HPDE6-E6E7 (cell line): ENCODE results near the gene SLC25A3.
"Not testable (repeated sequence)": the region's sequence is repeated elsewhere in the genome, so short reads cannot be mapped to it uniquely, and the experiment has no call there.

Experiments
- DNase-seq: peaks from one replicate; pipeline ENCODE4 v3.0.0; 2011; ENCODE audit warnings: missing footprints; ENCODE audit errors: extremely low spot score

Gene SLC25A3

DNA sequence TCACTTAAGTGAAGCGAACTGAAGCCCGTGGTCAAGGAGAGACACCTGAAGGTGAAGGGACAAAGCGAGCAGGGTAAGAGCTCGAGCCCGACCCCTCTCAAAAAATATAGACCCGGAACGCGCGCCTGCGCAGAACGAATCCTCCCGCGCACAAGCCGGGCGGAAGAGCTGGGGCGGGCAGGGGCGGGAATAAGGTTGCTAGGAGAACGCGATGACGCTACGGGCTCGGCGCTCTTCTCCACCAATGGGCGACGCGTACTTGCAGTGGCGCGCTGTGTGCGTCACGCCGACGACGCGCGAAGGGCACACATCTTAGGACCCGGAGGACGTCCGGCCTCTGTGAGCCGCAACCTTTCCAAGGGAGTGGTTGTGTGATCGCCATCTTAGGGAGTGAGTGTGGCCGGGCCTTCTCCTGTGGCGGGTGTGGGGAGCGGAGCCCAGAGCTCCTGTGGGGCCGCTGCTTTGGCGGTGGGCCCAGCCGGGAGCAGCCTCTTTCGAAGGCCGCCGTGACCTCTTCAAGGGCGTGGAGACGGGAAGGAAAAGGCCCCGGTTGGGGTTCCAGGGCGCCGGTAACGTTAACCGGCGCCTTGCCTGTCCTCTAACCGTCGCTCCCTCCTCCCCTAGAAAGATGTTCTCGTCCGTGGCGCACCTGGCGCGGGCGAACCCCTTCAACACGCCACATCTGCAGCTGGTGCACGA is at the start of gene SLC25A3:
SLC25A3 (plus strand) TSS at position 336 of the 699 bp plus-strand sequence; CDS start at position 629, 293 bp downstream.
- DNase-seq = peak; percentile 96

DNA sequence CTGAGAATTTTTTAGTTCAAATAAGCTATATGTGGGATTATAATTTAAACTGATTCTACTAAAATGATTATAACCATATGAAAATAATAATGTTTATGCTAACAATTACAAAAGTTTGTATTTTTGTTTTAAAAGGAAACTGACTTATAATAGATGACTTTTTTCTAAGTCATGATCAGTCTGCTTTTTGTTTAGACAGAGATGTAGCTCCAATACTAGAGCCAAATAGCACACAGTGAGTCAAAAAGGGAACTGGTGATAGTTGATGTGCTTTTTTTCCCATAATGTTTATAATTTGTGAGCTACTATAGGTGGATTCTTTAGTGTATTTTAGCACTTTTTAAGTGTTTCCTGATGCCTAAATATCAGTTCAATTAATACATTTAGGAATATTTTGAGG is 49.8 kb upstream of the SLC25A3 start:
- no peak for DNase-seq

DNA sequence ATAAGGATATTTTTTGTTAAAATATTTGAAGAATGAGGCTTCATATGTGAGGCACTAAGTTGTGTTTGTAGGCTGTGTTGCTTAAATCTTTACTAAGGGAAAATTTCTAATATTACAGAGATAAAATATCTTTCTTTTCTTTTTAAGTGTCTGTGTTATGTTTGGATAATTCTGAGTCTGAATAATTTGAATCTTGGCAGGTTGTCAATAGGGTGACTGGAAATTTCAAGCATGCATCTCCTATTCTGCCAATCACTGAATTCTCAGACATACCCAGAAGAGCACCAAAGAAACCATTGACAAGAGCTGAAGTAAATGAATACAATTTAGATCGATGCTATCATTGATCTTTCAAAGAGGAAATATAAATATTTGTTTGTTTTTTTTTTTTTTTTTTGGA is 48.7 kb upstream of the SLC25A3 start:
- no peak for DNase-seq

DNA sequence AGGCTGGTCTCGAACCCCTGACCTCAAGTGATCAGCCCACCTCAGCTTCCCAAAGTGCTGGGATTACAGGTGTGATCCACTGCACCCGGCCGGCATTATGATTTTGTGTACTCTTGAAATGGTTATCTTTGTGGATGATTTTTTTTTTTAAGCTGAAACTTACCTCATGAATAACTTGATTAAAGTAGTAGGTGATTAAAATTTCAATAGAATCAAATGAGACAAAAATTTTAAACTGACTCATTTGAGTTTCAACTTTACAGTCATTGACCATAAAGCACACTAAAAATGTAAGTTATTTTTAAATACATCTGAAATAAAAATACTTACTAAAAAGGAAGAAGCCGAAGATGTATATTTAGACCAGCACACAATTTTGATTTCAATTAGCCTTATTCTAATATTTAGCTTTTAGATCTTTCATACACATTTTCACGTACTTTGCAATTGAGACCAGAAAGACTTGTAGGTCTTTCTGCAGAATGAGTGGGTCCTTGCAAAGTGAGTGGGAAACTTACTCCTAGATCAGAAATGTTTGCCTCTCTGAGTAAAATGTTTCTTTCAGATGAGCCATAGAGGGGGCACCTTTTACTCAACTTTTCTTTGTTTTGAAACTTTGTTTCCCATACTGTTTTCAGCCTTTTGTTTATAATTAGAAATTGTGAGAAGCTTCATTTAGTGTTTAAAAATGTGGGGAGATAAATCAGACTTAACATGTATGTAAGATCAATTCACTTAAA is 43.9 kb upstream of the SLC25A3 start:
- no peak for DNase-seq

DNA sequence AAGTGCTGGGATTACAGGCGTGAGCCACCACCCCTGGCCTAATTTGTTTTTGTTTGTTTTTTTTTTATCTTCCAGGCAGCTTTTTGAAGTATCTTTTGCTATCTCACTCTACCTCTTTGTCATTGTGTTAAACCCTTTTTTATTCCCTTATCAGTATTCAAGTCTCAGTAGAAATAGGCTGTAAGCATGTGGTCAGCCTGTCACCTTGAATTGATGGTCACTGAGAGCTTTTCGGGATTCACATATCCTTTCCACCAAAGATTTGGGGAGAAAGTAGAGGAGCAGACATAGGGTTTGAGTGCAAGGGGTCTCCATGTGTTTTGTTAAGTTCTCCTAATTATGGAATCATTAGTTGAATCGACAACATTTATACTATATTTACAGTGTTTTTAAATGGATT is 41.7 kb upstream of the SLC25A3 start:
- DNase-seq = no peak

DNA sequence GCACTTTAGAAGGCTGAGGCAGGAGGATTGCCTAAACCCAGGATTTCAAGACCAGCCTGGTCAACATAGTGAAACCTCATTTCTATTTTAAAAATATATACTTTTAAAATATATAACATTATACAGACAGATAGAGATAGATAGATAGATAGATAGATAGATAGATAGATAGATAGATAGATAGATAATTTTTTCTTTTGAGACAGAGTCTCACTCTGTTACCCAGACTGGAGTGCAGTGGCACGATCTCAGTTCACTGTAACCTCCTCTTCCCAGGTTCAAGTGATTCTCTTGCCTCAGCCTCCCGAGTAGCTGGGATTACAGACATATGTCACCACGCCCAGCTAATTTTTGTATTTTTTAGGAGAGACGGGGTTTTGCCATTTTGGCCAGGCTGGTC is 35.4 kb upstream of the SLC25A3 start:
- not testable (repeated sequence) for DNase-seq

DNA sequence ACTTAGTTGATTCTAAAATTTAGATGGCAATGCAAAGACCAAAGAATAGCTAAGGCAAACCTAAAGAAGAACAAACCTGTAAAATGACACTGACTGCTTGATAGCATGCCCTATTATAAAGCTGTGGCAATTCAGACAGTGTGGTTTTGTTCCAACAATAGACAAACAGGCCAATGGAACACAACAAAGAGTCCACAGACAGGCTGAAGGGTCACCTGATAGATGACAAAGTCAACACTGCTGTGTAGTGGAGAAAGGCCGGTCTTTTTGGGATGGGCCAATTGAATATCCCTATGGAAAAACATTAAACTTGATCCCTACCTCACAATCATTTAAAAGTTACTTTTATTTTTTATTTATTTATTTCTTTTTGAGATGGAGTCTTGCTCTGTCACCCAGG is 33.8 kb upstream of the SLC25A3 start:
- no peak for DNase-seq

DNA sequence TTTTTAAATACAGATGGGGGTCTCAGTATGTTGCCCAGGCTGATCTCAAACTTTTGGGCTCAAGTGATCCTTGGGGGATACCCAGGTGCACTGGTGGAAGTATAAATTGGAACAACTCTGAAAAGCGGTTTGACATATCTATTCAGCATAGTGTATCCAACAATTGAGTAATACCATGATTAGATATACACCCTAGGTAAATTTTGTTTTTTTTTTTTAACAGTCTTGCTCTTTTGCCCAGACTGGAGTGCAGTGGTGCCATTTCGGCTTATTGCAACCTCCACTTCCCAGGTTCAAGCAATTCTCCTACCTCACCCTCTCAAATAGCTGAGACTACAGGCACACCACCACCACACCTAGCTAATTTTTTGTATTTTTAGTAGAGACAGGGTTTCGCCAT is 31.6 kb upstream of the SLC25A3 start:
- no peak for DNase-seq

DNA sequence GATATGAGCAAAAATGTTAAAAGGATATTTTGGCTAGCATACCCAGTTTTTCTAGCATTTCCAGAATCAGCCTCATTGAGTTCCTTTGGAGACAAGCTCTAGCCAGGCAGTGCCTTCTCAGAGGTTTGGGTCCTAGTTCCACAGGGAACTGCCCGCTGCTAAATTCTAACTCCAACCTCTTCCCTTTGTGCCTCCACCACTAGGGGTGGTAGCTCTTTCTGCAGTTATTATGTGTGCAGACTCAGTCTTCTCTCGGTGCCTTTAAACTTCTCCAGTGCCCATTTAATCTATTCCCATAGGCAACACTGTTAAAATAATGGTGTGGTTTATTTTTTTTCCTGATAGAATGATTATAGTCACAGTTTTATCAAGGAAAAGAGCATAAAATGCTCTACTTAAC is 21.5 kb upstream of the SLC25A3 start:
- no peak for DNase-seq

DNA sequence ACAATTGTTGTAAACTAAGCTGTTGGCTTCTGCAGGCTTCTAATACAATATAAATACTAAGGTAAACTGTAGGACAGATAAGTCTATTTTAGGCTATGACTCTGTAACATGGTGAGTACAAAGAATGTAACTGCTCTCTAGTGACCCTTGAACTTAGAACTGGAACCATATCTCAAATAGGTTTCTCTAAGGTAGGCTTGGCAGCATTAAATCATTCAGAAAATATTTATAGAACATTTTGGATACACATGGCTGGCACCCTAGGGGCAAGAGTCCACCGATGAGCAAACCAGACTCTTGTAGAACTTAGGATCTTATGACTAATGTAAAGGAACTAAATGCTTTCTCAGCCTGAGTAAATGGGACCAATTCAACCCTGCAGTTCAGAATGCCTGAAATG is 19.4 kb upstream of the SLC25A3 start:
- DNase-seq = no peak

DNA sequence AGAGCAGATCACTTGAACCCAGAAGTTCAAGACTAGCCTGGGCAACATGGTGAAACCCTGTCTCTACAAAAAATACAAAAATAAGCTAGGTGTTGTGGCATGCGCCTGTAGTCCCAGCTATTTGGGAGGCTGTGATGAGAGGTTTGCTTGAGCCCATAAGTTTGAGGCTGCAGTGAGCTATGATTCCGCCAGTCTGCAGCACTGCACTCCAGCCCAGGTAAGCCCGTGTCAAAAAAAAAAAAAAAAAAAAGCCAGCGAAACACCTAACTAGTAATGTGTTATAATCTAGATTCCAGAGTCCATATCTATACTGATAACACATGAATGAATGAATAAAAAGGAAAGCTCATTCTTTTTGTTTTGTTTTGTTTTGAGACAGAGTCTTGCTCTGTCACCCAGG is 18.5 kb upstream of the SLC25A3 start:
- DNase-seq = no peak

DNA sequence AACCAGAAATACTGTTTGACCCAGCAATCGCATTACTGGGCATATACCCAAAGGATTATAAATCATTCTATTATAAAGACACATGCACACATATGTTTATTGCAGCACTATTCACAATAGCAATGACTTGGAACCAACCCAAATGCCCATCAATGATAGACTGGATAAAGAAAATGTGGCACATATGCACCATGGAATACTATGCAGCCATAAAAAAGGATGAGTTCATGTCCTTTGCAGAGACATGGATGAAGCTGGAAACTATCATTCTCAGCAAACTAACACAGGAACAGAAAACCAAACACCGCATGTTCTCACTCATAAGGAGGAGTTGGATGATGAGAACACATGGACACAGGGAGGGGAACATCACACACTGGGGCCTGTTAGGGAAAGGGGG is 16.7 kb upstream of the SLC25A3 start:
- not testable (repeated sequence) for DNase-seq

DNA sequence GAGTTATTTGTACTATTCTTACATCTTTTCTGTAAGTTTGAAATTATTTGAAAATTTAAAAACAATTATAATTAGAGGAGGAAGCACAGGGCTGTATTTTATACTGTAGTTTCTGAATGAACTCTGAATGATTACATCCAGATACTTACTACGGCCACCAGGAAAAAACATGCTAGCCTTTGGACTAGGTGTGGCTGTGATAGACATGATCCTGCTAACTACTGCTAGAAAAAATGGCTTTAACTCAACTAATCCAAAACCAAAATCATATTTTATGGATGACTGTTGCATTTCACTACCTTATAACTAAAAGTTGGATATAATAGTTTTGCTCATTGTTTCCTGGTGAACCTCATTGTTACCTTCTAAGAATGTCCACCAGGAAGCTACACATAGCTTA is 15.1 kb upstream of the SLC25A3 start:
- no peak for DNase-seq

DNA sequence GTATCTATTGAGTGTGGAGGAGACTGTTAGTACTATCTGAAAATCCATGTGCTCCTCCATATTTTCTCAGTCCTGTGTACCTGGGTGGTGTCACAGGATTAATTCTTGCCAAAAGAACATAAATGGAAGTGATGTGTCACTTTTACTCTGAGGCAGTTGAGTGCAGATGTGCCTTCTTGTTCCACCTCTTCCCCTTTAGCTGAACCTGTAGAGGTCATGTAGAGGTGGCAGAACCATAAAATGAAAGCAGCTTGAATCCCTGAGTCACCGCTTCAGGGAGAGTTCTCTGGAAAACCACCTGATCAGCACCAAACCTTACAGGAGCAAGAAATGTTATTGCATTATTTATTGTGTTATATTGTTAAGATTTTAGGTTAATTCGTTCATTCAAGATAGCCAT is 14.7 kb upstream of the SLC25A3 start:
- DNase-seq = no peak

DNA sequence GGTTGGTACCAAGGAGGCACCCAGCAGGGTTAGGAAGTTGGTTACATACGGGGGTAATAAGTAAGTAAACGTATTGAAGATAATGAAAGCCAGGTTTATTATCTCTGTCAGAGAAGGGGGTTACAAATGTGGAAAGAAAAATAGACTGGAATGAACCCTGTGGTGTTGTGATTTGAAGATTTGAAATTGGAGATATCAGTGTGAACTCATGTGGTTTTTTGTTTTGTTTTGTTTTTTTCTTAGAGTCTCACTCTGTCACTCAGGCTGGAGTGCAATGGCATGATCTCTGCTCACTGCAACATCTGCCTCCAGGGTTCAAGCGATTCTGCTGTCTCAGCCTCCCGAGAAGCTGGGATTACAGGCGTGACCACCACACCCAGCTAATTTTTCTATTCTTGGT is 14.1 kb upstream of the SLC25A3 start:
- DNase-seq = no peak

DNA sequence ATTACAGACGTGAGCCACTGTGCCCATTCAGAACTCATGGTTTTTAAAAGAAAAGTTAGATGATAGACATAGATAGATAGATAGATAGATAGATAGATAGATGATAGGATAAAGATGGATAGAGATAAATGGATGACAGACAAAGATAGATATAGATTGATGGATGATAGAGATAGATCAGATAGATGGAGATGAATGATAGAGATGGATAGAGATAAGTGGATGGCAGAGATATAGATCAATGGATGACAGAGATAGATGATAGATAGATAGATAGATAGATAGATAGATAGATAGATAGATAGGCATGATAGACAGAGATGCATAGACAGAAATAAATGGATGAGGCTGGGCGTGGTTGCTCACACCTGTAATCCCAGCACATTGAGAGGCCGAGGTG is 13.7 kb upstream of the SLC25A3 start:
- DNase-seq = no peak

DNA sequence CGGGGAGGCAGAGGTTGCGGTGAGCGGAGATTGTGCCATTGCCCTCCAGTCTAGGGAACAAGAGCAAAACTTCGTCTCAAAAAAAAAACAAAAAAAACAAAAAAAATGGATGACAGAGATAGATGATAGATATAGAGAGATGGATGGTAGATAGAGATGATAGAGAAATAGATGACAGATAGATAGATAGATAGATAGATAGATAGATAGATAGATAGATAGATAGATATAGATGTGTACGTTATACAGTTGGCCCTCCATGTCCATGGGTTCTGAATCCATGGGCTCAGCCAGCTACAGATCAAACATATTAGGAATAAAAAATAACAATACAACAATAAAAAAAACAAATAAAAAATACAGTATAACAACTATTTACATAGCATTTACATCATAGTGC is 12.8 kb upstream of the SLC25A3 start:
- no peak for DNase-seq

DNA sequence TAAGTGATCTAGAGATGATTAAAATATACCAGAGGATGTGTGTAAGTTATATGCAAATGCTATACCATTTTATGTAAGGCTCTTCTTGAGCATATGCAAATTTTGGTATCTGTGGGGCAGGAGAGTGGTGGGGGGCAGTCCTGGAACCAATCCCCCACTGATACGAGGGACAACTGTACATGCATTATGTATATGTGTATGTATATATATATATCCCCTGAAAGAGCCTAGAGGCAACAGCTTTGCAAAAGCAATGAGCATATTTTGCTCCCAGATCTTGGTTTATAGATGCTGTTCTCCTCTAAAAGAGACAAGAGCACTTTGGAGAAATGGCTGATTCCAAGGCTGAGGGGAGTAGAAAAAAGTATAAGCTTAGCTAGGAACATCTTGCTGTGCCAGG is 12.4 kb upstream of the SLC25A3 start:
- no peak for DNase-seq

DNA sequence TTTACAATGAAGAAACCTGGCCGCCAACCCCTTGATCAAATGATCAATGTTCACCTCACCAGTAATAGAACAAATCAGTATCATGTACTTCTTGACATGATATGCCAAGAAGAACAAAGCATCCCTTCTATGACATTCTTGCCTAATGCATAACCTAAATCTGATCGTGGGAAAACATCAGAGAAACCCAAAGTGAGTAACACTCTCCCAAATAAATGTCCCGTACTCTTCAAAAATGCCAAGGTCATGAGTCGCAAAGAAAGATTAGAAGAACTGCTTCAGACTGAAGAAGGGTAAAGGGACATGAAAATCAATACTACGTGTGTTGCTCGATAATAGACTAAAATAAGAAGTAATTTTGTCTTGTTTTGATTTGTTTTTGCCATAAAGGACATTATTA is 11.4 kb upstream of the SLC25A3 start:
- DNase-seq = no peak

DNA sequence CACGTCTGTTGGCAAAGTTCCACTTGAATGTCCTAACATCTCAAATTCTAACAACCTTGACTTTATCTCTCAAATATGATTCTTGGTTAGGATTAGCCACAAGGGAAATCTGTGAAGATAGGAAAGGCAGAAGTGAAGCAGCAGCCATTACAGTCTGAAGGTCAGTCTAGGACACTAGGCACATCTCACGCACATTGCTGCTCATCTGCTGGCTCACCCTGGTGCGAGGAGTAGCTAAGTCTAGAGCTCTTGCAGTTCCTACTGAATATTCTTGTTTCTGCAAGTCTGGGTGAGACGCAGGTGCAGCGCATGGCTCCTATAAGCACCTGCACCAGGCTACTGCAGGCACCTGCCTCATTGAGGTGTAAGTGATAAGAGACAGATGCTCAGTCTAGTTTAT is 6.4 kb upstream of the SLC25A3 start:
- no peak for DNase-seq

DNA sequence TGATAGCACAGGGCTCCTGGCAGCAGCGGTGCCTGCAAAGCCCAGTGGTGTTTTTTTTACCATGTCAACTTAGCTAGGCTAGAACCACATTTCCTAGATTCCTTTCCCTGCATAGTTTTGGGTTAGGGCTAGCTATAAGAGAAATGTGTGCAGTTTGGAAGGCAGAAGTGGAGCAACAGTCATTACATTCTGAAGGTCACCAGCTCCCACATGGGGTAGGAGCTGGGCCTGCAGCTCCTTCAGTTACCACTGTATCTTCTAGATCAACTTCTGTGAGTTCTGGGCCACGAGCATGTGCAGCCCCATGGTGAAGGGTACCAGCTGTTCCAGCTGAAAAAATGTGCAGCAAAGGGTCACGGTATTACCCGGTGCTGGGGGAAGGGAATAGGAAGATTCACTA is 2.3 kb upstream of the SLC25A3 start:
- DNase-seq = no peak

DNA sequence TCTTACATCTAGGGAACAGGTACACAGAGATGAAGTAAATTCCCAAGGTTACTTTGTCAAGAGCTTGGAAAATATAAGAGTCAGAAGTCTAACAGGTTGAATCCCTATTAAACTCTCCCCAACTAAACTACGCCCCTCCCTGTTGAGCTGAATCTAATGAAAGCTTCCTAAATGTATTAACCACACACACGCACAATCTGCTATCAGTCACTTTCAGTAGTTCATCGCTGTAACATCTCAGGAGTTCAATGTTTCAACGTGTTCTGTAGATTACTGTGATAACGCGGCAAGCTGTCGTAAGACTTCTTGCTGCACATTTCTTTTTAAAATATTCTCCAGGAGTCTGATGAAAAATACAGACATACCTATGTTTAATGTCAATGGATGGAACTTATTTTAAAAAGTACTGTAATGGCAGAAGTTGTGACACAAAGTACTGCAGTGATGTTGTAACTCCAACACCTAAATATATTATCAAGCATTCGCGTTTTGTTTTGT is 612 bp upstream of the SLC25A3 start:
- no peak for DNase-seq

DNA sequence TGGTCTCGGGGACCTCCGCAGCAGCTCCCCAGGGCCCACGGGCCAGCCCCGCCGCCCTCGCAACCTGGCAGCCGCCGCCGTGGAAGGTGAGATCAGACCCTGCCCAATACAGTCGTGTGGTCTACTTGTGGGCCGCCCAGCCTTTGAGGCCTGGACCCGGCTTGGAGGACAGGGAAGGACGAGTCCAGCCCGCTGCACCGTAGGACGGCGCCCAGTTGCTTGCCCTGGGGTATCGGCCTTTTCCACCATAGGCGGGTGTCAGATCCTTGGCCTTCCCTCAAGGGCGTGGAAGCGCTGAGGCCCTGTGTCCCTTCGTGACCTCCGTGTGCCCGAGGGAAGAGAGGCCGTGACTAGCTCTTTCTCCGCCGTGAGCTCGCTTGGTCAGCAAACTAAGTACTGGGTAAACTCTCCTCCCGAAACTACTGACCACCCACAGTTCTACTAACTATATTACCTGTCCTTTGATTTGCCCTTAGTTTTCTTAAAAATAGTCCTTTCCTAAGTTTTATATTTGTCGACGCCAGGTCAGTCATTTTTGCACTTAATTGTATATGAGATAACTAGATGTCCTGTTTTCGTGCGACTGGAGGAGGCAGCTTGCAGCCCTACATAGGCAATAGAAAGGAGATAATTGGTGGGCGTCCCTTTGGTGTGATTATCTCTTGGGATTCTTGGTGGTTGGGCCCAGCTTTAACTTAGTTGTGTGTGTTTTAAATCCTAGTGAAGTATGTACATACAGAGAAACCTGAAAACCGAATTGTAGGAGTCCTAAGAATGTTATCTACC is 757 bp downstream of the SLC25A3 start:
- no peak for DNase-seq
